T-helper 2 cell treated with Interferon-gamma antibody and Interleukin-4, amounts not matched to agents 100 ng/mL and 5 ng/mL, for 36 hours (primary cell): ENCODE data around the gene ARID1B. TPM values are rescaled to one million over a fixed set of nuclear protein-coding genes. Genes with fewer than 3 reads are reported as not detected.
"Not testable (repeated sequence)": the region's sequence is repeated elsewhere in the genome, so short reads cannot be mapped to it uniquely, and the experiment has no call there.

Experiments used
- intact Hi-C: fragments of 100-400 bp; cut with micrococcal nuclease; formaldehyde crosslinking; loops from one replicate; pipeline ENCODE4 v1.15.1; 2023
- total RNA-seq: library from RNA; stranded (reverse); gene quantifications from 2 replicates; pipeline ENCODE4 v1.2.3, GENCODE V29; 2022

Gene ARID1B
- total RNA-seq, 1 donor from 2014 or later: 82.5 TPM

- intact Hi-C loops: loop anchor here (1.0 kb wide), 3 partner anchors 20 to 240 kb away; no protein-coding TSS in a partner anchor
Measured at GRCh38 chr6:157034436-157035230, 257.5 kb downstream of the ARID1B start.

GRCh38 chr6:157035546-157035945 is 258.4 kb downstream of the ARID1B start:
- intact Hi-C loops: no loop called here

GRCh38 chr6:157036245-157036711 is 259.1 kb downstream of the ARID1B start:
- intact Hi-C loops: no loop called here

- intact Hi-C loops: no loop called here
Measured at GRCh38 chr6:157037165-157037564, 260.0 kb downstream of the ARID1B start.

- intact Hi-C loops: no loop called here
Measured at GRCh38 chr6:157038610-157039009, 261.4 kb downstream of the ARID1B start.

GRCh38 chr6:157039639-157040038 is 262.5 kb downstream of the ARID1B start:
- intact Hi-C loops: not testable (repeated sequence)

GRCh38 chr6:157040191-157040590 is 263.0 kb downstream of the ARID1B start:
- intact Hi-C loops: no loop called here

GRCh38 chr6:157045831-157046454 is 268.8 kb downstream of the ARID1B start:
- intact Hi-C loops: no loop called here

- intact Hi-C loops: no loop called here
Measured at GRCh38 chr6:157046776-157047175, 269.6 kb downstream of the ARID1B start.

- intact Hi-C loops: no loop called here
Measured at GRCh38 chr6:157047328-157047727, 270.1 kb downstream of the ARID1B start.

GRCh38 chr6:157047951-157048350 is 270.8 kb downstream of the ARID1B start:
- intact Hi-C loops: no loop called here

- intact Hi-C loops: no loop called here
Measured at GRCh38 chr6:157049133-157049532, 272.0 kb downstream of the ARID1B start.

GRCh38 chr6:157050537-157051265 is 273.5 kb downstream of the ARID1B start:
- intact Hi-C loops: no loop called here

- intact Hi-C loops: loop anchor here (1.0 kb wide), 3 partner anchors 20 to 46 kb away; no protein-coding TSS in a partner anchor
Measured at GRCh38 chr6:157054531-157054979, 277.4 kb downstream of the ARID1B start.

GRCh38 chr6:157055863-157056262 is 278.7 kb downstream of the ARID1B start:
- intact Hi-C loops: loop anchor here (1.0 to 2.0 kb wide), 2 partner anchors 12 to 19 kb away; no protein-coding TSS in a partner anchor

GRCh38 chr6:157056275-157056674 is 279.1 kb downstream of the ARID1B start:
- intact Hi-C loops: loop anchor here (1.0 to 2.0 kb wide), 2 partner anchors 12 to 19 kb away; no protein-coding TSS in a partner anchor

GRCh38 chr6:157058574-157058973 is 281.4 kb downstream of the ARID1B start:
- intact Hi-C loops: no loop called here

- intact Hi-C loops: no loop called here
Measured at GRCh38 chr6:157059781-157060180, 282.6 kb downstream of the ARID1B start.

- intact Hi-C loops: no loop called here
Measured at GRCh38 chr6:157060440-157060952, 283.3 kb downstream of the ARID1B start.

- intact Hi-C loops: no loop called here
Measured at GRCh38 chr6:157061770-157062594, 284.8 kb downstream of the ARID1B start.
